ENCODE measurements around the gene INPP5K.

The INPP5K gene

DNA sequence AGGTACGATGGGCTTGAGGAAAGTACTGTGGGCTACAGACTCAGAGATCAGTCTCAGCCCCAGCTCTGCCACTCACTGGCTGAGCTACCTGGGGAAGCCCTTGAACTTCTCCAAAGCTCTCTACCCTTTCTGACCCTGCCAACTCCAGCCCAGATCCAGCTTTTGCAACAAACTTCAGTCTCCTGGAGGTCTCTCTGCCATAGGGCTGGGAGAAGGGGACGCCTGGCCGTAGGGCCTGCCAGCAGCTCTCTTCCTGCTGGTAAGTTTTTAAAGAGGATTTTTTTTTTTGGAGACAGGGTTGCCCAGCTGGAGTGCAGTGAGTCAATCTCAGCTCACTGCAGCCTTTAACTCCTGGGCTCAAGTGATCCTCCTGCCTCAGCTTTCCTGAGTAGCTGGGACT, 11.5 kb downstream of the INPP5K start:
- ATAC-seq = no peak

DNA sequence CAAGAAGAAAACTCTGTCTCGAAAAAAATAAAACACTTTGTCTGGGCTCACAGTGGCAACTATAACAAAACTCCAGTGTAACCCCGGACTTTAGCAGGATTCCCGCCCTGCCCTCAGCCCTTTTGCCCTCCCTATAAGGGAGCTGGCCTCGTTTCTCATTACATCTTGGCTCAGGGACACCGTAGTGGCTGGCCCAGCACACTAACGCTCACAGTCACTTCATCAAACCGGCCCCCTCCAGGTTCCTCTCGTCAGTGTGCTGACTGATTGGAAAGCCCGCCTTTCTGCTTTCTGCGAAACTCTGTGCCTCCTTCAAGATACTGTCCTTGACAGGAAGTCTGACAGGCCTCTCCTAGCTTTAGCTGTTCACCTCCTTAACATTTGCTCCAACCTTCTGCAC, 12.7 kb downstream of the INPP5K start:
- no peak for ATAC-seq

DNA sequence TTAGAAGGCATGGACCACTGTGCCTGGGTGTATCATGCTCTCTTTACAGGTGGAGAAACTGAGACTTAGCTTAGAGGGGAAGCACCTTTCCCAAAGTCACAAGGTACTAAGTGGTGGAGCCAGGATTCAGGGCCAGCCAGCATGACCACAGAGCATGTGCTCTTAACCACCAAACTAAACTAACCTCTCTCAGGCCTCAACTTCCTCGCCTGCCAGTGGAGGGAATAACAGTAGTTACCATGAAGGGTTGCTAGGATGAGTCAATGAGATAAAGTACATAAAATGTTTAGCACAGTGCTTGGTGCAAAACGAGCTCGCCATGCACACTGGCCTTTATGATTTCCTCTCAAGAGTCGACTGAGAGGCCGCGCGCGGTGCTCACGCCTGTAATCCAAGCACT, 17.5 kb downstream of the INPP5K start:
- ATAC-seq = no peak

DNA sequence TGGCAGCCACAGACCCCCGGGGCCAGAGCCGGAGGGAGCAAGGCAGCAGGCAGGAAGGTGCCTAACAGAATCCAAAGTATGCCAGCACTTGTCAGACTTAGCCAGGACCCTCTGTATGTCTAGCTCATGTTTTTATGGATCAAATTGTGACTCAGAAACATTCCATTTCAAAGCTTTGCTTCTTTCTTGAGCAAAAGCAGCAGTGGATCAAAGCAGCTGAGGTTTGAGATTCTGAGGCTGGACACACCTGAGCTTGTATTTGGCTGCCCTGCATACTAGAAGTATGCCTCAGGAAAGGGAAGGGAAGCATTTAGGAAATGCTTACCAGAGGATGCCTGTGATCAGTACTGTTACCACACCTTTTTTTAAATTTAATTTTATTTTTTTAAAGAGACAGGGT, 18.2 kb downstream of the INPP5K start:
- ATAC-seq = no peak

DNA sequence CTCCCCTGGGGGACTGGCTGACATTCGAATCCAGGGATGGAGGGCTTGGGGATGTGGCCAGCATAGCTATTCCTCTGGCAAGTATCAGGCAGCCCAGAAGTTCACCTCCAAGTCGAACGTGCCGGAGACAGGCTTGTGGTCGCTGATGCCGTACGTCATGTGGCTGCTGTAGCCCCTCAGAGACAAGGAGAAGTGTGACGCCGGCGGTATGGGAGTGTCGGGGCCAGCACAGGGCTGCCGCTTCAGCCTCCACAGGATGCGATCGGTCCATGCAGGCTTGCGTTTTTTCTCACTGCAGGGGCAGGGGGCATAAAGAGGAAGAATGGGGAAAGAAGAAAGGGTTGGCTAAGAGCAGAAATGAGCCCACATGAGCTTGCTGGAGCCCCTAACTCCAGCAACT, 18.6 kb downstream of the INPP5K start:
- no peak for ATAC-seq

DNA sequence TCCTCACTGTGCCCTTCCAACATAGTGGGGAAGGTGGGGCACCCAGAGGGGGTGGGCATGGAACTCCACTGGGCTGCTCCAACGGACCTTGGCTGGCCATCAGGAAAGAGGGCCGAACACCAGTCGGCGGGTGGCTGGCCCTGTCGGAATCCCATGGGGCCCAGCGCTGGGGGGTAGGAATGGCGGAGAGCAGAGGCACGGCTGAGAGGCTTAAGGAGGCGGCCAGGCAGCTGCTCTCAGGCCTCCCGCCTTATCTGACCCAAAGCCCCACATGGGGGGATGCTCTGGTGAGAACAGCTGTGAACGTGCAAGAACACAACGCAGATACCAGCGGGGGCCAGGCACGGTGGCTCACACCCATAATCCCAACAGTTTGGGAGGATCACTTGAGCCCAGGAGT, 19.5 kb downstream of the INPP5K start:
- no peak for ATAC-seq

DNA sequence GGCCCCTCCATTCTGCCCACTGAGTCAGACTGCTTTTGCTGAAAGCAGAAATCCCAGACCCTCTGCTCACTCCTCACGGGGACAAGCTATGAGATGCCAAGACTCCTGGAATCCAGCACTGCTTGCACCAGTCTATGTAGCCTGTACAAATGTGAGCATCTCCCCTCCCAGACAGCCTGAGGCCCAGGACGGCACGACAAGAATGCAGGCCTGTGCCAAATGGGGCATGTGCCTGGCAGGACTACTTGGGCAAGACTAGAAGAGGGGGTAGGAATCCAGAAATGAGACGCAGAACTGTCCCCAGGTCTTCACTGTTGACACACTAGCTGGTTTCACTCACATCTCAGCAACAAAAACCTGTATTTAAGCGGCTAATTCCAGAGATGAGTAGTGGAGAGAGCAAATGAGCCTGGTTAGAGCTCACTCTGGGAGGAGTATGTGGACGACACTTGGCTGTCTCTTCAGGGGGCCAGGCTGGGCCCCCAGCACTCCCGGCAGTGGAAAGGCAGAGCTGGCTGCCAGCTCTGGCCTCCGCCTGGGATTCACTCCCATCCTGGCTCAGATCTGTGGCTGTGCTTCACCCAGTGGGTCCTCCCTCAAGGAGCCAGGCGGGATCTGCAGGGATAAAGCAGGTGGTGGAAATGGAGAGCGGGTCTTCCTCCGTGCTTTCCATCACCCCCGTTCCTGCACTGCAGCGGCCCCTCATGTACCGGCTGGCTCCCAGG, 21.0 kb downstream of the INPP5K start:
- no peak for ATAC-seq

DNA sequence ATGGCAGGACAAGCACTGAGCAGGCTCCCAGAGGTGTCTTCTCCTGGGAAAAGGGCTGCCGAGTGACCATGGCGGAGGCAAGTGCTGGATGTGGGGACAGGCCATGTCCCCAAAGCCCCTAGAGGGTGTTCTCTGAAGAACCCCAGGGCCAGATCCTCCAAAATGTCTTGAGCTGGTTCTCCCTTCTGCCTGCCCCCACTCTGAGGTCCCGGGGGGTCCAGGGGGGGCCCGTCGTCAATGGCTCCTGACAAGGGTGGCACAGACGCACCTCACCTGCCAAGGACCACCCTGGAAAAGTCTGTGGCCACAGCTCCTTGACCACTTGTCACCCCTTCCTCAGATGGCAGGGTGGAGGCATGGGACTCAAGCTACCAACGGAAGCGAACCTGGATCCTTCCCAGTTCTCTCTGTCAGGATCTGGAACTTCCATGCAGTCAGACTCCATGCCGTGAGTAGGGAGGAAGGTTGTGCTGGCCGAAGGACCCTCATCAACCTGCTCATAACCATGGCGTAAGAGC, 21.6 kb downstream of the INPP5K start:
- no peak for ATAC-seq

DNA sequence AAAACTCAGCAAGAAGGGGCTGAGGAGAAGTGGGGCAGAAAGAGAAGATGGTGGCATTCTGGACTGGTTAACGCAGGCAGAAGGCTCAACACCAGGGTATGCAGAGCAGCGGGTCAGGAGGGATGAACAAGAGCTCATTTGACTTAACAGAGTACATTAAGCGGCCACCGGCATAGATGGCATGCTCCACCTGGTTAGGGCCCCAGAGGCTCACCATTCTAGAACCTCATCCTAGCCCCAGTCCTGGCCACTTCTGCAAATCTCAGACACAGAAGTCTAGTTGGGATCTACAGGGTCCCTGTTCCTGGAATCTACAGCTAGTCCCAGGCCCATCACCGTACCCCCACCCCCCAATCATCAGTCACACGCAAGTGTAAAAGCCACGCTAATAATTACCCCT, 22.2 kb downstream of the INPP5K start:
- no peak for ATAC-seq

DNA sequence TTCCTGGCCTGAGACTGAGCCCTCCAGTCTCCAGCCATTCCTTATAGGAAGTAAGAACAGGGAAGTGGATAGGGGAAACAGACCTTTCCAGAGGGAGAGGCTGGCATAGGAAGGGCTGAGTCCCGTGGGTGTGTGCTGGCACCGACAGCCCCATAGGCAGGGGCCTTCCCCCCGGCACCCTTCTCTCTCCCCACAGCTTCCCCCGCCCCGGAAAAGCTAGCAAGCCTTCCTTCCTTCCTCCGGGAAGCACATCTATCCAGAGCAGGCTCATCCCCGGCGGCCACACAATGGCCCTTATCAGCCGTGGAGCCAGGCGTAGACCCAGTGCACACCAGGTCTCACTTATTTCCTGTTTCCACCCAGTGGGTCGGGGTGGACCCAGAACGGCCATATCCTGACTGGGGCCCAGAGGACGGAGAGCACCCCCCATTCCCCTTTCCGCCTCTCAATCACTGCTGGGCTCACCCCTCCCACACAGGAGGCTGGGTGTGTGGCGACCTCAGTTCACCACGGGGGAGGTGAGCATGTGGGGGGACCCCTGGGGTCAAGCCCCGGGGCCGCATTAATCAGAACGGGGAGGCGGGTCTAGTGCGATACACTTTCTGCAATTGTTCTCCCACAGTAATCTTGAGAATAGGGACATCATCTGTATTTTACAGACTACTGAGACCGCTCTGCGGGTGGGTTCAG, 23.0 kb downstream of the INPP5K start:
- ATAC-seq = no peak

DNA sequence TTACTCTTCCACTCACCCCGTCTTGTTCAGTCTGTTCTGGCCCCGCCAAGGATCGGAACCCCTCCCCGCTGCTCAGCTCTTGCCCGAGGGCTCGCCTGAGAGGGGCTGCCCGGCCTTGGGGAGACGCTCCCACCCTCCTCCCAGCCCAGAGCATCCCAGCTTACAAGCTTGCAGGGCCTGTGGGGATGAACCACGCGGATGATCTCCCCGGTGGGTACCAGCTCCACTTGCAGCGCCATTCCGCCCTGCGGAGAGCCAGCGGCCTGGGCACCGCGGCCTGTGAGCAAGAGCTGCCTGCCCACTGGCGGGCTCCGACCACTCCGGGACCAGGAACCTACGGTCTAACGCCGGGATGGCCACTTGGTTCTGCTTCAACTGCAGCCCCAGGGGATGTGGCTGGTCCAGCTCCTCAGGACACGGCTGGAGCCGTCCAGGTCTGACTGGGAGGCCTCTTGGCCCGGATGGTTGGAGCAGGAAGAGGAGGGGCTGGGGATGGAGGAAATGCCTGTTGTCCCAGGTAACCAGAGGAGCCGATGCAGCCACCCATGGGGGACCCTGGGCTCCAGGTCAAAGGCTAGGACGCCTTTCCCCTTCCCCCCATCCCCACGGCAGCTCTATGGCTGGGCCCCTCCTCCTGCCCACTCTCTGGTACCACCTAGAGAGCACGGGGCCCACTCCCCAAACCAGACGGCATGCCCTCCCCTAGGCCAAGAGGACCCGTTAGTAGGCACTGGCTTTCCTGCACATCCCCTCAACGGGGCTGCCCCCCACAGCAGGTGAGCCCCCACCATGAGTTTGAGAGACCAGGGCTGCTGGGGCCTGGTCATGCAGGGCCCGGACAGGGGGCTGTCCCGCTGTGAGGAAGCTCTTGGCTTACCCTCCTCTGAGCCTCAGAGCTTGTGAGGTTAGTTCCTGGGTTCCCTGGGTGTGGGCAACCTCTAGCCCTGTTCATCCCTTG, 23.9 kb downstream of the INPP5K start, which contains the start of gene MYO1C:
Gene MYO1C (minus strand): TSS at position 438 of the 958 bp plus-strand sequence. CDS start 199 bp downstream, at position 239.
- ATAC-seq = no peak

DNA sequence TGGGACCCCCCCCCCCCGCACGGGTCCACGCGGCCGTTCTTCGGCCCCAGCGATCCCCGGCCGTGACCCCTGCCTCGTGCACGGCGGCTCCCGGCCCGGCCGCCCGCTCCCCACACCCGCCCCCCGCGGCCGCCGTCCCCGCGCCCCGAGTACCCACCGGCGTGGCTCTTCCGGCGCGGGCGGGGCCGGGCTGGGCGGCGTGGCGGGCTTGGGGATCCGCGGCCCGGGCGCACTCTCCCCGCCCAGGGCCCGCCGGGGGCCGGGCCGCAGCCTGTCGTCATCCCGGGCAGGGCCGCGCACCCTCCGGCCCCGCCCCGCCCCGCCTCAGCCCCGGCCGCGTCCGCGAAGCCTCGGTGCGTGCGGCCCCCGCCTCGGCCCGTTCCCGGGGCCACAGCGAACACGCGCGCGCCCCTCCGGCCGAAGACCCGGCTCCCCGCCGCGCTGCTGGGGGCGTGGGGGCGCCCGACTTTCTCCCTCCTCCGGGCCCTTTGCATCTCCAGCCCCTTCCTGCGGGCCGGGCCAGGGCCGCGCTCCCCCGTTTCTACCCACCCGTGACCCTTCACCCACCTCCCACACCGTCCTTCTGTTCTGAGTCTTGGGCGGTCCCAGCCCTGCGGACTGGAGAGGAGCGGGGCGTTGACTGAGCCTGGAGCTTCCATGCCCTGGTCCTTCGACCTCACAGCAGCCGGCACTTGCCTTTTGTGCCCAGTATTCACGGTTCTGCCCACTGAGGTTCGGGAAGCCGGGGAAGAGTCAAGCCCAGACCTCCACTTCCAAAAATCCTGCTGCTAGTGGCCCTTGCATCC, 24.8 kb downstream of the INPP5K start:
- peak; percentile 69 to 73 for ATAC-seq

DNA sequence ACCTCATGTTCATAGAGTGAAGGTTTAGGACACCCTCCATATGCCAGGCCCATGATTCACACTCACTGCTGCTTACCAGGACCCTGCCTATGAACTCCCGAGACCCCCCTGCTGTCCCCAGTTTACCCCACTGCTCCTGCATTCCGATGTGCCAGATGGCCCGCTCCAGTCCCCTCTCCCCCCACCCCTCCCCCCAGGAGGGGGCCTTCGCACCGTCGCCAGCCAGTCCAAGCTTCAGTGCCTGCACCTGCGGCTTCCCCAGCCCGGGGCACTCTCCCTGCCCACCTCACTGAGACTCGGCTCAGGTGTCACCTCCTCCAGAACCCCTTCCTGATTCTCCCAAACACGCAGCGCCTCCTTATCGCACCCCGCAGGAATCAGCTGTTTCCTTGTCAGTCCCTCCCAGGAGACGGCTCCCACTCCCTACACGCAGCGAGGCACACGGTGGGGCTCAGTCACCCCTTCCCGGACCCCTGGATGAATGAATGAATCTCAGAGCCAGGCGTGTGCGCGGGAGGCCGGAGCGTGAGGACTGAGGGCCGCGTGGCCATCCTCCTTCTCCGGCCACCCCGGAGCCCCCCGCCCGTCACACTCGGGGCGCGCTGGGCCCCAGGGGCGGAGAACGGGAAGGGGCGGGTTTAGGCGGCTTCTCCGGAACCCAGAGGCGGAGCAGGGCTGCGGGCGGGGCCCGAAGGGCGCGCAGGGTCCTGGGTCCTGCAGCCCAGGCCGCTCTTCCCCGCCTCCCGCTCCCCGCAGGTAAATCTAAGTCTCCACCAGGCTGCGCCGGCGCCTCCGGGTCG, 25.6 kb downstream of the INPP5K start:
- peak; percentile 72 to 75 for ATAC-seq

DNA sequence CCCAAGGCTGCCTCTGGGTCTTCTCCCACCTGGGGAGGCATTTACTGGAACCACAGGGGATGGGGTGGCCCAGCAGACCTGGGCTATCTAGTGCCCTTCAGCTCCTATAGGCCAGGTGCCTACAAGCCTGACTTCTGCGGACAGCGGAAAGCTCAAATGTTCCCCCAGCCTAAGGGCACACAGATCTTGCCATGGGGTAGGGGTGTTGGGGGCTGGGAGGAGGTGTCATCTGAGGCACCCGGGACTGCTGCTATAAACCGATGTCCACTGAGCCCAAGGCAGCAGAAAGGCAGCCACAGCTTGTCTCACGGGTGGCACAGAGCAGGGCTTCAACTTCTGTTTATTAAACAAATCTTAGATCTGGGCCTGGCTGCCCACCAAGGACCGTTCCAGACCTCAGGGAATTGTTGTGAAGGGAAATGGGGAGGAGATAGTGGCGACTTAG, 27.6 kb downstream of the INPP5K start:
- ATAC-seq = no peak

DNA sequence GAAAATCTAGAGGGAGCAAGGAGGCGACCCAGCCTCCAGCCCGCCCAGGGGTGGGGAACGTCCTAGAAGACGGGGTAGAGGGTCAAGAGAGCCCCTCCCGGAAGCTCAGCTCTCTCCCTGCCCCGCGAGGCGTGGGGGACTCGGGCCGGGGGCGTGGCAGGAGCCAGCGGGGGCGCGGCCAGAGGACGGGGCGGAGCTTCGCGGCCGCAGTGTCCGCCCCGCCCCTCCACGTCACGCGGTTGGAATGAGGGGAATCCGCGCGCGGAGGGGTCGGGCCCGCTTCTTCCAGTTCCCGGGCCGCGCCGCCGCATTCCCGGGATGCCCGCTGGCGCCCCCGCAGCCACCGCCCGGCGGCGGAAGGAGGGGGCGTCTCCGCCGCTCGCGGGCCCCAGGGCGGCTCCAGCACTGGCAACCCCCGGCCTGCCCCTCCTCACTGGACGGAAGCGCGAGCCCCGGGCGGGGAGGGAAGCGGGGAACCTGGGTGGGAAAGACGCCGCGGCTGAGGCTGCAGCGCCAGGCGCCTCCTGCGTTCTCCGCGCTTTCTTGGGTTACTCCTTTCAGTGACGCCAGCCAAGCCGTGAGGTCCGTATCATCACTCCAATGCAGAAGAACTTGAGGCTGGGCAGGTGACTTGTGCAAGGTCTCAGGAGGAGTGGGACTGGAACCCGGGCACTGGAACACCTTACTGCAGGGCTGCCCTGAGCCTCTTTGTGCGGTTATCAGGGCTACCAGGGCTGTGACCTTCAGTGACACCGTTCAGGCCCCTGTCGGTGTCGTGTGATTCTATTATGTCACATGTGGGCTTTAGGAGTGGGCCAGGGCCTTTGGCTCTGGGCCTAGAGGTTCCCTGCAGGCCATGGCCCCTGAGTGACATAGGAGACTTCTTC, 28.2 kb downstream of the INPP5K start:
- ATAC-seq = peak; percentile 24 to 32

DNA sequence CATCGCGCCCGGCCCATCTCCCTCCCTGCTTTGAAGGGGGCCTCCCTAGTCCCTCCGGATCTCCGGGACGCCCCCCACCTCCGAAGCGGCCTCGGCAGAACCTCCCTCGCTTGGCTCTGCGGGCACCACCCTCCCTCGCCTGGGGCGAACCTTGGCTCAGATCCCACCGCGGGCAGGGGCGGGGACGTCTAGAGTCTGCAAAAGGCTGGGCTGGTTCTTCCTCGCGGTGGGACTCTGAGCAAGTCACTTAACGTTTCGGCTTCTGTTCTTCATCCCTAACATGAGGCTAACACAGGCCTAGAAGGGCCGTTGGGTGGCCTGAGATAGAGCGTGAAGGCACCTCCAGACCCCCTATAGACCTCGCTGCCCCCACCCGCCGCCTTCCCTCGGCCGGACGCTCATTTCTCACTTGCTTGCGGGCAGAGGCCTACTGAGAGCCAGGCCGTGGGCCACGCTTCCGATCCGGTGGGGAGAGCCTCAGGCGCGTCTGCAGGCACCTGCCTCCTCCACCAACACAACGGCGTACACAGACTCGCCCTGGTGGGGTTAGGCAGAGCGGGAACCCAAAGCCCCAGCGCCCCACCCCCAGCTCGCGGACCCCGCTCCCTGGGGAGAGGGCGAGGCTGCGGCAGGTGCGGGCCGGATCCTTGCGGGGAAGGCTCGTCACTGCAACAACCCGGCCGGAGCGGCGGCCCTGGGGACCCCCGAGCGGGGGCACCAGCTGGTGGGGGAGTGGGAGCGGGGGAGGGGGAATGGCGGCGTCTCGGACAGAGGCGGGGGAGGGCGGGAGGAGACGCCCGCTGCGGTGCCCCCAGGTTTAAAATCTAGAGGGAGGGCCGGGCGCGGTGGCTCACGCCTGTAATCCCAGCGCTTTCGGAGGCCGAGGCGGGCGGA, 29.4 kb downstream of the INPP5K start:
- peak; percentile 29 to 36 for ATAC-seq

DNA sequence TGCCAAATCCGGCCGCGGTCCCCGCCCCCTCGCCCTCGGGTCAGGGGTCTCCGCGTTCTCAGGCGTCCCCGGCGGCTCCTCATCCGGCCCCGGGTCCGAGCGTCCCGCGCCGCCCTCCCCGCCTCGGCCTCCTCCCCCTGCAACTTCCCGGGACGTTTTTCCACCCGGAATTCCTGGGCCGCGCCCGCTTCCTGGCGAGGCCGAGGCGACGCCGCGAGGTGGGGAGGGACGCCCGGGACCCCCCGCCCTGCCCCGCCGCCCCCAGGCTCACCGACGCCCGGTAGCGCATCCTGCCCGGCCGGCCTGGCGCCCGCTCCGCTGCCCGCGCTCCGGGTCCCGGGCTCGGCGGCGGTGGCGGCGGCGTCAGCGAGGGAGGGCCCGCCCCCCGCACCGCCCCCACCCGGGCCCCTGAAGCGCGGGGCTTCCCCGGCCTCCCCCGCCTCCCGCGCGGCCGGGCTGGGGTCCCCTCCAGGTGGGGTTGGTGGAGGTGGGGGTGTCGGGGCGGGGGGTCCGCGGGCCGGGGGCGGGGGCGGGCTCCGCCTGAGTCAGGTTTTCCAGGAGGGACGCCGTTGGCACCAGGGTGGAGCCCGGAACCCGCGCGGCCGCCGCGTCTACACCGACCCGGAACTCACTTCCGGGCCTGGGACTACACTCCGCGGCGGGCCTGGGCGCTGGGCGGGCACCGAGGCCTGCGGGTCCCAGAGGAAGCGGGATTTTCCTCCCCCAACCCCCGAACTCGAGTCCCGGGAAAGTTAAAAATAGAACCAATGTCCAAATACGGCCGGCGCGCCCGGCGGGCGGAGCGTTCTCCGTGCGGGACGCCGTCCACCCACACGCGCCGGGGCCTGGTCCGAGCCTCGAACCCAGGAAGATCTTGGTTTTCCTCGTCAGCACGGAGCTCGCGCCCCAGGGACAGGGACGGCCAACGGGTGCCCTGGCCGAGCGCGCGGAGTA, 30.7 kb downstream of the INPP5K start:
- peak; percentile 50 to 52 for ATAC-seq
